ENCODE data around the gene COQ3. TPM values are rescaled to one million over a fixed set of nuclear protein-coding genes. Genes with fewer than 3 reads are reported as not detected.

COQ3 gene
- total and polyA plus RNA-seq, 10 donors: 3.2 to 16.8 (median 5.1) TPM

GRCh38 chr6:99348288-99349170, 45.5 kb downstream of the COQ3 start:
- H3K36me3 ChIP-seq: no peaks in the 10 kb centered on the region
- peaks cover 0 to 75% (median 28%) of the 10 kb centered on the region in 7 donors for H3K27me3 ChIP-seq (replicated peaks in 1 of 7)
- DNase-seq: no peak
- no peak overlapping the region for H3K27ac ChIP-seq
- no peaks in the 10 kb centered on the region for H3K9me3 ChIP-seq
- H3K4me3 ChIP-seq: peak overlapping the region in 7 of 8 donors; percentile 9 to 74 (median 46)
- TF ChIP-seq CTCF (IDR thresholded peaks at IDR 0.05 in 8 of 11, conservative IDR thresholded peaks at IDR 0.05 in 3 of 11): no peak
- TF ChIP-seq POLR2A (IDR thresholded peaks at IDR 0.05): no peak
- TF ChIP-seq POLR2AphosphoS5 (IDR thresholded peaks at IDR 0.05): no peak
- 56 to 62% (median 57%) methylated on average over 25 of the region's 25 CpGs for WGBS, 5 donors
- H3K4me1 ChIP-seq: peaks cover 0 to 18% (median 9%) of the 10 kb centered on the region in 6 donors
- intact Hi-C loops (cut with DNase I; ENCODE audit: low total_unique reads): no loop called here

DNA sequence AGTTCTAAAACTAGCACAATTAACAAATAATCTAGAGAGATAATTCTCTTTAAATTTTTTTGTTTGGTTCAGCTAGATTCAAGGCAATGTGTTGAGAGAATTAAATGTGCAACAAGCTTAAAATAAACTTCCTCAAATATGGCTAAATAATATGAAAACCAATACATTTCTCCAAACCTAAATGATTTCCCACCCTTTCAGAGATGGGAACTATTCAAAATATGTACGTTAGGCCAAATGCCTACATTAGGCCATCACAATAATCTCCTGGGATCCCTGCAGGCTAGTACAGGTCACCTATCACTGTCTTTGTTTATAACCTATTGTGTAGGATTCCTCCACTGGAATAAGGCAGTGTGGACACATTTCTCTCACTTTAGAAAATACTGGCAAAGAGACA, 46.2 kb downstream of the COQ3 start:
- intact Hi-C loops (cut with DNase I; ENCODE audit: low total_unique reads): no loop called here
- 80 to 92% (median 83%) methylated on average over 1 of the region's 1 CpG for whole genome bisulfite sequencing, 5 donors
- Histone ChIP-seq H3K4me3 (no peak overlapping the region), H3K36me3 (no peaks in the 10 kb centered on the region), H3K27me3 (replicated peaks in 1 of 7) (peaks cover 0 to 68% (median 28%) of the 10 kb centered on the region in 7 donors), H3K4me1 (peaks cover 0 to 18% (median 9%) of the 10 kb centered on the region in 6 donors), H3K27ac (no peak overlapping the region), H3K9me3 (no peaks in the 10 kb centered on the region)
- TF ChIP-seq CTCF (IDR thresholded peaks at IDR 0.05 in 8 of 11, conservative IDR thresholded peaks at IDR 0.05 in 3 of 11) (no peak), POLR2A (IDR thresholded peaks at IDR 0.05) (no peak), POLR2AphosphoS5 (IDR thresholded peaks at IDR 0.05) (no peak)
- no peak for DNase-seq

- peaks cover 0 to 18% (median 9%) of the 10 kb centered on the region in 6 donors for H3K4me1 ChIP-seq
- 82 to 96% (median 93%) methylated on average over 10 of the region's 10 CpGs for WGBS, 5 donors
- intact Hi-C loops (cut with DNase I; ENCODE audit: low total_unique reads): no loop called here
- no peak overlapping the region for H3K27ac ChIP-seq
- no peak for DNase-seq
- no peak for TF ChIP-seq POLR2AphosphoS5 (IDR thresholded peaks at IDR 0.05)
- TF ChIP-seq CTCF (IDR thresholded peaks at IDR 0.05 in 8 of 11, conservative IDR thresholded peaks at IDR 0.05 in 3 of 11): no peak
- no peak for TF ChIP-seq POLR2A (IDR thresholded peaks at IDR 0.05)
- H3K4me3 ChIP-seq: no peak overlapping the region
- no peaks in the 10 kb centered on the region for H3K9me3 ChIP-seq
- H3K36me3 ChIP-seq: no peaks in the 10 kb centered on the region
- H3K27me3 ChIP-seq (replicated peaks in 1 of 7): peaks cover 0 to 56% (median 28%) of the 10 kb centered on the region in 7 donors
These were observed 47.4 kb downstream of the COQ3 start for GRCh38 chr6:99346595-99346994.

DNA sequence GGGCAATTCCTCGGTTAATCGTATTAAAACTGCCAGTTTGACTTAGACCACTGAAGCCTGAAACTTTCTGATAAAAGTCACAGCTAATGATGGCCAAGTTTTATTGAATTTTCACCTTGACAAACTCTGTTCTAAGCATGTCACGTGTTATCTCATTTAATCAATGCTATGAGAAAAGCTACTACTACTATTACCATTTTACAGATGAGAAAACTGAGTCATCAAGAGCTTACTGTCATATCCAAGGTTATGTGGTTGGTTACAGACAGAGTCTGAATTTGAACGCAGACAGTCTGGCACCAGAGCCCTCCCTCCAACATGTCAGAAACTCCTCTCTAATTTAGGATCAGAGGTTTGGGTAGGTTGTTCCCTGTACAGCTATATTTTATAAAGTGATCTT, 48.8 kb downstream of the COQ3 start:
- Histone ChIP-seq H3K4me3 (no peak overlapping the region), H3K36me3 (no peaks in the 10 kb centered on the region), H3K4me1 (peaks cover 0 to 14% (median 9%) of the 10 kb centered on the region in 6 donors), H3K27ac (no peak overlapping the region), H3K27me3 (replicated peaks in 1 of 7) (peaks cover 0 to 41% (median 17%) of the 10 kb centered on the region in 7 donors), H3K9me3 (no peaks in the 10 kb centered on the region)
- no peak for DNase-seq
- intact Hi-C loops (cut with DNase I; ENCODE audit: low total_unique reads): no loop called here
- TF ChIP-seq CTCF (IDR thresholded peaks at IDR 0.05 in 8 of 11, conservative IDR thresholded peaks at IDR 0.05 in 3 of 11) (no peak), POLR2AphosphoS5 (IDR thresholded peaks at IDR 0.05) (no peak), POLR2A (IDR thresholded peaks at IDR 0.05) (no peak)
- 74 to 92% (median 85%) methylated on average over 4 of the region's 4 CpGs for WGBS, 5 donors

All from spleen (tissue), 11 donors.